Fibroblast of skin of scalp (primary cell): ENCODE data around the gene RELL2.

Source experiments
- DNase-seq: peaks from one replicate; pipeline ENCODE4 v3.0.0-alpha.2; 2013

Gene RELL2

DNA sequence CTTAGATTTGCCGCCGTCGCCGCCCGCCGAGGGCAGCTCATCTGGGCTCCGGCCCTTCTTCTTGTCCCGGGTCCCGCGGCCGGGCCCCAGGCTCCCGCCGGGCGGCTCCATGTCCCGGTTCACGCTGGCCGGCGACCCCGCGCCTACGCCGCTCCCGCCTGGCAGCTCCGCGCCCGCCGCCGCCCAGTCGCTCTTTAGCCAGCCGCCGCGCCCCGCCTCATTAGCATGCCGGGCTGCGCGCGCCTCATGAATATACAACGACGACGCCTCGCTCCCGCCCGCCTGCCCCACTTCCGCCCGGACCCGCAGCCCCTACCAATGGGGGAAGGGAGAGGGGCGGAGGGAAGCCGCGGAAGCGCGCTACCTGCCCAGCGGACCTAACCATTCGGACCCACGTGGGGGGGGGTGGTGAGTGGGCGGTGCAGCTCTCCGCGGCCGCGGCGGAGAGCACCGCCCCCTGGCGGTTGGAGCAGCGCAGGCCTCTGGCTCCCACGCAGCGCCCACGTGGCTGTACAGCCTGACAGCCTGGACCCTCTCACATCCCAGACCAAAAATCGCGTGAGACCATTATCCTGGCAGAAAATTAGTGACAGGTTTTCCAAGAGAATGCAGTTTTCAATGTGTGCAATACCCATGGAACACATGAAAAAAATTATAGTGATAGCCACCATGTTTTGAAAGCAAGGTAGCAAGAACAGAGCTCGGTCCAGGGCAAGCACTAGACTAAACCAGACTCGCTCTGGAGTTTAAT is 17.8 kb upstream of the RELL2 start, which contains the start of gene DIAPH1:
Gene DIAPH1 (minus strand): TSS at position 197 of the 751 bp plus-strand sequence. CDS start 86 bp downstream, at position 111.
- peak; percentile 94 for DNase-seq

DNA sequence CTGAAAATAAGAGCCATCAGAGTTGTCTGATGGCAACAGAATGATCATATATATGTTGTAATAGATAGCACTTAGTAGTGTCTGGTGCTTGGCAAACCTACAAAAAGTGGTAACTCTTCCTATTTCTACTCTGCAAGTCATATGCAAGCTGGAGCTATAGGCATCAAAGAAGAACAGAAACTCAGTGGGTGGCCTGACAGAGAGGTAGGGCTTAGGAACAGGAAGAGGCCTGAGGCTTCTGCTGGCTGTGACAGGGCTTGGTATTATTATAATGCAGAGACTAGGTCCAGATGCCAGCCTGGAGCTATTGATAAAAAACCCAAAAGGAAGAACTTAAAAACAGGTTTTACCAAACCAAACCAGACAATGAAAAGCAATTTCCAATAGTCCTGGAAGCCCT is 13.6 kb upstream of the RELL2 start:
- no peak for DNase-seq

DNA sequence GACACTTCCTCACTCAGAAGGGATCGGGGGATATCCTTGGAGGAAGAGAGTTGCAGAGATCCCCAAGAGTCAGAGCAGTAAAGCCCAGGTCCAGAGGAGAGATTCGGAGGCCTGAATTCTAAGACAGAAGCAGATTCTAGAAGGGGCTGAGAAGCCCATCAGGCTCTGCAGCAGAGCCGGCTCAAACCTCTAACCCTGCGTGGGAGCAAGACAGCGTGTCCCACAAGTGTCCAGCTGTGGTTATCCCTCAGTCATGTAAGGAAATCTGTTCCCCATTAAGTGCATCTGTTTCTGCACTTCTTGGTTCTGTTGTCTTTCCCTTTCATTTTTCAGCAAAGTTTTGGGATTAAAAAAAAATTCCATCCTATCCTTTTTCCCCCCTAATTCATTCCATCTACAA is 13.2 kb upstream of the RELL2 start:
- no peak for DNase-seq

DNA sequence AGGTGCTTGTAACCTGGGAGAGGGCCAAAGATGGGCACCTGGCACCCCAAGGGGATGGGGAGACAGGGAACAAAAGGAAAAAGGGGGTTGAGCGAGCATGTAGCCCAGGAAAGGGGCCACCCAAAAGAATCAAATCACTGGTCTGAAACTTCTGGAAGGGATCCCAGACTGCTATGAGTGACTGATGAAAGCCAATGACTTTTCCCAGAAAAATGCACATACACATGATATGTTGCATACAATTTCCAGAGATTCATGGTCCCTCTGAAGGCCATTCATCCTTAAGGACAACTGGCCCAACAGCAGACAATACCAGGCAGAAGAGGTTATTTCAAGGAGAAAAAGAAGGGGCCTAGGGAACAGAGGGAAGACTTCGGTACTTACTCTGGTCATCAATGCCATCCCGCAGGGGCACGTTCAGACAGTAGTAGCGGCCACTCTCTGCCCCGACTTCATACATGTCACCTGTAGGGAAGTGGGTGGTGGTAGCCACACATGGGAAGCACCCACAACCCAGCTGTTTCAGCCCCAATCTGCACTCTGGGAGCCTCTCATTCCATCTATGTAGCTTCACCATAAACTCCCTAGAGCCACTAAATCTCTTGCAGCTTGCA is 8.5 kb upstream of the RELL2 start:
- DNase-seq, result peak; percentile 39

DNA sequence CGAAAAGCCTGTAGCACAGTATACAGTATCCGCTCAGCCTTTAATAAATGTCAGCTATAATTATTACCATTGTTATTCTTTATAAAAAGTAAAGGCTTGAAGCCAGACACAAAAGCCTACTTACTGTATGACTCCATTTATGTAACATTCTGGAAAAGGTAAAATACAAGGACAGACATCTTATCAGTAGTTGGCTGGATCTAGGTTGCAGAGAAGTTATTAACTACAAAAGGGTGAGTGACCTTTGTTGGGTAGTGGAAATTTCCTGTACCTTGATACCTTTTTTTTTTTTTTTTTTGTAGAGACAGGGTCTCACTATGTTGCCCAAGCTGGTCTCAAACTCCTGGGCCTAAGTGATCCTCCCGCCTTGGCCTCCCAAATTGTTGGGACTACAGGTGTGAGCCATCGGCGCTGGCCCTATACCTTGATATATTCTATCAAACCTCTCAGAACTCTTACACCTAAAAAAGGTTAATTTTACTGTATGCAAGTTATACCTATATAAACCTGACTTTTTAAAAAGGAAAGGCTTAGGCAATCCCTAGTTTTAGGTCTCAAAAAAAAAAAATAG is 6.1 kb upstream of the RELL2 start:
- DNase-seq, result no peak

DNA sequence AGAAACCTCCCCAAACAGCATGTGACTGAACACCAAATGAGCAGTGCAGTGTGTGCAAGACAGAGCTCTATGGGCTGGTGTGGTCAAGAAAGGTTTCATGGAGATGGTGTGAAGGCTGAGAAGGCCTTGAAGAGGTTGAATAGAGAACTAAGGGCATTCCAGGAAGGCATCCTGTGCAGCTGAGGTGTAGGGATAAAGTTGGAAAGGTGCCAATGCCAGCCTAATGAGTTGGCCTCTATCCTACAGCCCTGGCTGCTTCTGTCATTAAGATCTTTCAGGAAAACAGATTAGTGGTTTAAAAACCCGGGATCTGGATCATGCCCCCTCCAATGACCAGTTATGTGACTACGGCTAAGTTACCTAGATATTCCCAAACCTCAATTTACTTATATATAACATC is 4.1 kb upstream of the RELL2 start:
- DNase-seq, result no peak

DNA sequence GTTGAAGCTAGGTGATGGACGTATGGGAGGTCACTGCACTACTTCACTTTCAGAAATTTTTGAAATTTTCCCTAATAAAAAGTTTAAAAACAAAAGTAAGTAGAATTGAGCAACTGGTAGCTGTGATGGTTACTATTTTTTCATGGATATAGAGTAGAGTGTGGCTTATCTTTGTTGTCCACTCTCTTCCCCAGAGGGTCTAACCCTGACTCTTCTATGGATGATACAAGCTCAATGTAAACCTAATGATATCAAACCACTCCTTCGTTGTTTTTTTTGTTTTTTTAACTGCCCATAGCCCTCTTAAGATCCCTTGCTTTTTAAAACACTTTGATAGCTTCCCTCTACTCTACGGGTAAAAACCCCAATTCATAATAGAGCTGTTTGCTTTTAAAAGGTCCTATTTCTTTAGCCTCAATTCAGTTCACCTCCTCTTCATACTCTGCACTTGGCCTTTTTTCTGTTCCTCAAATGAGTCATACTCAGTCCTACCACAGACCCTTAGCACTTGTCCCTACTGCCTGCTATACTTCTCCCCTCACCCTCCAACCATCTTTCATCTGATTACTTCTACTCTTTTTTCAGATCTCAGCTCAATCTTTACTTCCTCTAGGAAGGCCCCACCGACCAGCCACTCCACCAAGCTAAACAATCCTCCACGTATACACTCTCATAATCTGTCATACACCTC is 2.8 kb upstream of the RELL2 start:
- no peak for DNase-seq

DNA sequence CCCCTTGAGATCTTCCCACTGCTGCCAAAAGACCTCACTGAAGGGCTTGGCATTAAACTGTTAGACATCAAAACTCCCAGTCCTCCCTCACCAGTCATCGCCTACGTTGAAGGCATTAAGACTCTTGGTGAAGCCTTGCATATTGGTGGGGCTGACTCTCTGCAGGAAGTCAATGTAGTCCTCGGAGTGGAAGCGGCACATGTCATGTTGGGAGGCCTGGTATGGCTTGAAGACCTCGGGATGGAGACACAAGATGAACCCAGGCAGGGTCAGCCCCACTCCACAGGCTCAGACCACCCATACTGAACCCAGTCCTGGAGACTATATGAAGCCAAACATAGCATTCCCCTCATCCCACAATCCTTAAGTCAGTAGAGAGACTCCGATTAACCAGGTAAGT is 2.1 kb upstream of the RELL2 start:
- no peak for DNase-seq

DNA sequence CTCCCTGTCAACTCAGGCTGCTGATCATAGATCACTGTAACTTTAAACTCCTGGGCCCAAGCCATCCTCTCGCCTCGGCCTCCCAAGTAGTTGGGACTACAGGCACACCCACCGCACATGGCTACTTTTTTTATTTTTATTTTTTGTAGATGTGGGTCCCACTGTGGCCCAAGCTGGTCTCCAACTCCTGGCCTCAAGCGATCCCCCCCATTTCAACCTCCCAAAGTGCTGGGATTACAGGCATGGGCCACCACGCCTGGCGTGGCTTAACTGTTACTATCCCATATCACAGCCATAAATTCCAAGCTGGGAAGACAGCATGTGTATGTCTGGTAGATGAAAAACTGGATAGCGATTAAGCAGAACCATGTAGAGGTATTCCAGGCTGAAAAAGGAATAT is 1.2 kb upstream of the RELL2 start:
- no peak for DNase-seq

DNA sequence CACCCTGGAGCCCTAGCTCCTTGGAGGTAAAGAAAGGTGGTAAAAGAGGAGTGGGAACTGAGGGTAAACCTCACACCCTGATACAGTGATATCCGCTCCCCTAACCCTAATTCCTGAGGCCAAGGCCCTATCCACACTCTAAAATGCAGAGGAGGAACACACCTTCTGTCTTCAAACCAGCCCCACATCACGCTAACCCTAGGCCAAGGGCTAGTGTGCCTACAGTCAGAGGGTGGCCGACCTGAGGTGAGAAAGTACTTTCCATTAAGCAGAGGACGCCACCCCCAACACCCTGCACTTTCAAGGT is 738 bp upstream of the RELL2 start:
- DNase-seq, result no peak

DNA sequence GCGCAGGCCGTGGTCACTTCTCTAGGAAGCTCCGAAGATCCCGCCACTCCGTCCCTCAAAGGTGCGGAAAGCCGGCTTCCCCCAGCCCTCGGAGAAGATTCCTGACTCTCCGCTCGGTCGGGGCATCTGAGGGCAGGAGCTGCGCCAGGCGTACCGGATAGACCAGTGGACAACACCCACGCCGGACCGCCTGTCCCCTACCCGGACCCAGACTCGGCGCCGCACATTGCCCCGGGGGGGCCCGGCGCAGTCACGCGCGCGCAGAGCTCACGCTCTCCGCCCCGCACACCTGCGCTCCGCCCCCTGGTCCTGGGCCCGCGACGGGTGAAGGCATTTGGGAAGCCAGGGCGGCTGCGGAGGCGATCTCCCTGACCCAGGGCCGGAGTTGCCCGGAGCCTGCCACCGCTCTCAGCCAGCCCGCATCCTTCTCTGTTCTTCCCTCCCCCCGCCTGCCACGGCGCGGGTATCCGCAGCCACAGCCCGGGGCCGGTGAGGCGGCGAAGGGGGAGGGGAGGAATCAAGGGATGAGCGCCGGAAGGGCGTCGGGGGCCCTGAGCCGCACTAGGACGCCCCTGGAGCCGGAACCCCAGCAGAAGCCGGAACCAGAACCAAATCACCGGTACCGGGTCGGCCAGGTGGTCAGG is 448 bp downstream of the RELL2 start:
- DNase-seq, result no peak

DNA sequence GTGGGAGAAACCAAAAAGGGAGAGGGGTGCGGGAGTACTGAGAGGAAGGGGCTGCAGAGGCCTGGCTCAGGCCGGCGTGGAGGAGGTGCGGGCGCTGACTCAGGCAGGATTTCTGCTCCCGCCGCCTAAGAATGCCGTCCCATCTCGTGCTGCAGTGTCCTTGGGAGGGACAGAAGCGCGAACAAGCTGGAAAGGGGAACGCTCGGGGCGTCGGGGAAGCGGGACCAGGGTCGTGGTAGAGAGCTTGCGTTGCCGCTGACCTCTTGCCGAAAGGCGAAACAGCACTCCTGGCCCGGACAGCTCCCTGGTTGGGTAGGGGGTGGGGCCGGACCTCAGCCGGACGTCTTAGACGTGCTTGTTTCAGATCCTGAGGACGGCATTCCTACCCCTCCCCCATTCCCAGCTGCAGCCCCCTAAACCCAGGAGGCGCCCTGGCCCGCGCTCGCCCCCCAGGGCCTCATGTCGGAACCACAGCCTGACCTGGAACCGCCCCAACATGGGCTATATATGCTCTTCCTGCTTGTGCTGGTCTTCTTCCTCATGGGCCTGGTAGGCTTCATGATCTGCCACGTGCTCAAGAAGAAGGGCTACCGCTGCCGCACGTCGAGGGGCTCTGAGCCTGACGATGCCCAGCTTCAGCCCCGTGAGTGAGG is 1.1 kb downstream of the RELL2 start:
- peak; percentile 58 for DNase-seq

DNA sequence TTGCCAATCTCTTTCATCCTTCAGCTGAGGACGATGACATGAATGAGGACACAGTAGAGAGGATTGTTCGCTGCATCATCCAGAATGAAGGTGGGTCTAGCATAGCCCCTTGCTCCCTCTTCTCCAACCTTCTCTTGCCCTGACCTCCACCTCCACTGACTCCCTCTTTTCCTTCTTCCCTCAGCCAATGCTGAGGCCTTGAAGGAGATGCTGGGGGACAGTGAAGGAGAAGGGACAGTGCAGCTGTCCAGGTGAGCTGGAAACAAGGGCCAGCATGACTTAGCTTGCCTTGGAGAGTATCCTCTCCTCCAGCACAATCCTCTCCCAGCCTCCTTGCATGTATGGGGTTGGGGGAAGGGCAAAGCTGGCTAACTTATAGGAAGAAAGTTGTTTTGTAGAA is 2.0 kb downstream of the RELL2 start:
- DNase-seq, result no peak

DNA sequence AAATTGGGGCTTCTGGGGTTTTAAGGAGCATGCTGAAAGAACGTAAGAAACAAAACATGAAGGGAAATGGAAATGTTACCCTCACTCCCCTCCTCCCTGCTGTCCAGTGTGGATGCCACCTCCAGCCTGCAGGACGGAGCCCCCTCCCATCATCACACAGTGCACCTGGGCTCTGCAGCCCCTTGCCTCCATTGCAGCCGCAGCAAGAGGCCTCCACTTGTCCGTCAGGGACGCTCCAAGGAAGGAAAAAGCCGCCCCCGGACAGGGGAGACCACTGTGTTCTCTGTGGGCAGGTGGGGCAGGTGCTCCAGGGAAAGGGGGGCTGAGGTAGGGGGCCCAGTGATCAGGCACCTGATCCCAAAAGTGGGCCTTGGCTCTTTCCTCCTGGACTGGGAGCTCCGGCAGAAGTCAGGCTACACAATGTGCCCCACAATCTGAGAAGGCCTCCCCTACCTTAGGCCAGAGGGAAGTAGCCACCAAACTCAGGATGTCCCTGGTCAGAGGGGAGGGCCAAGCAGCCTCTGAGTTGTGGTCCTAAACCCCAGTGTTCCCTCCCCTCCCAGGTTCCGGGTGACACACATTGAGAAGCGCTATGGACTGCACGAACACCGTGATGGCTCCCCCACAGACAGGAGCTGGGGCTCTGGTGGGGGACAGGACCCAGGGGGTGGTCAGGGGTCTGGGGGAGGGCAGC is 2.7 kb downstream of the RELL2 start:
- DNase-seq, result no peak

DNA sequence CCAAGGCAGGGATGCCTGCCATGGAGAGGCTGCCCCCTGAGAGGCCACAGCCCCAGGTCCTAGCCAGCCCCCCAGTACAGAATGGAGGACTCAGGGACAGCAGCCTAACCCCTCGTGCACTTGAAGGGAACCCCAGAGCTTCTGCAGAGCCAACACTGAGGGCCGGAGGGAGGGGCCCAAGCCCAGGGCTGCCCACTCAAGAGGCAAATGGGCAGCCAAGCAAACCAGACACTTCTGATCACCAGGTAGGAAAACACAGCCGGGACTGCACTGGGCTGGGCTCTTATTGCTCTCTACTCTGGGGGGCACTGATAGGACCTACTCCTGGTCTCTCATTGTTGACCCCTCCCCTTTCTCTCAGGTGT is 3.2 kb downstream of the RELL2 start:
- DNase-seq, result no peak

DNA sequence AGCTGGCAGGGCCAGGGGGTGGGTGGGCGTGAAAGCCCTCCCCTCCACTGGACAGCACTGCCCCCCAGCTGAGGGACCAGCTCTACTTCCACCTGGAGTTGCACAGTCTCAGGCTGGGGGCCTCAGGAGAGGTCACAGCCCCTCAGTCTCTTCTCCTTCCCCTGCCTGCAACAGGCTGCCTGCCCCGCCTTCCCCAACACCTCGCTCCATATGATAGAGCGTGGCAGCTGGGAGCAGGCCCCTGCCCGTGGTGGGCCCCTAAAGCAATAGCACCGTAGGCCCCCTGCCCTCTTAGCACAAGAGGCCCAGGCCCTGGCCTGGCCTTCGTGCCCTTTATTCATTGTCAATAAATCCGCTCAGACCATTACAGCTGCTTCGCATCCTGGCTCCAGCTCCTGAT is 3.9 kb downstream of the RELL2 start:
- DNase-seq, result no peak

DNA sequence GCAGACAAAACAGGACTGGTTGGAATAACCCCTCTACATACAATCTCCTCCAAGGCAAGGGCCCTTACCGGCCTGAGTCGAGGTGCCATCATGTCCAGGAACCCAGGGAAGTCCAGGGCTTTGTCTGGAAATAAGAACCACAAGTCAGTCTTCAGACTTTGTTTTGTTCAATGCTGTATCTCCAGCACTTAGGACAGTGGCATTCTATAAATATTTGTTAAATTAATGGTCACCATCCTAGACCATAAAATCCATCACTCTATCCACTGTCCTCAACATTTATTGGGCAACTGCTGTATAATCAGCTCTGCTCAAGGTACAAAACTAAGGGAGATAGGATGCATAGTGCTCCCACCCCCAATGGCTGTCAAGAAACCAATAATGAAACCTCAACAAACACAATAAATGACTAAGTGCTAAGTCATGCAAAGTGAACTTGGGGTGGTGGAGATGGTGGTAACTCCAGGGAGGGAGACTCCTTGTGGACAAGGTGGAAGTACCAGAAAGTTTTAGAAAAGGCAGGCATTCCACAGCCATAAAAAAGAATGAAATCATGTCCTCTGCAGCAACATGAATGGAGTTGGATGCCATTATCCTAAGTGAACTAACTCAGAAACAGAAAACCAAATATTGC is 5.0 kb downstream of the RELL2 start:
- DNase-seq, result peak; percentile 73

DNA sequence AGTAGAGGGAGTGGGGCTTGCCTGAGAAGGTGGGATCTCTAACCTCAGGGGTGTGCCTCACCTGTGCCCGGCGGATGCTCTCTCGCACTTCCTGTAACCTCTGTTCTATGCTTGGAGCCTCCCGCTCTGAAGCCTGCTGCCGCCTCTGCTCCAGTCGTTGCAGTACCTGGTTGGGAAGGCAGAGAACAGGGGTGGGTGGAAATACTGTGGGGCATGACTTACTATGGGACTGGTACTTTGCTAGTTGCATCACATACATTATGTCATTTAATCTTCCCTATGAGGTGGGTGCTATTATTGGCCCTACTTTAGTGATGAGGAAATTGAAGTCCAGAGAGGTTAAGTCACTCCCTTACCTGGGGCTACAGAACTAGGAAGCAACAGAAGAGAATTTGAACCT is 9.2 kb downstream of the RELL2 start:
- no peak for DNase-seq

DNA sequence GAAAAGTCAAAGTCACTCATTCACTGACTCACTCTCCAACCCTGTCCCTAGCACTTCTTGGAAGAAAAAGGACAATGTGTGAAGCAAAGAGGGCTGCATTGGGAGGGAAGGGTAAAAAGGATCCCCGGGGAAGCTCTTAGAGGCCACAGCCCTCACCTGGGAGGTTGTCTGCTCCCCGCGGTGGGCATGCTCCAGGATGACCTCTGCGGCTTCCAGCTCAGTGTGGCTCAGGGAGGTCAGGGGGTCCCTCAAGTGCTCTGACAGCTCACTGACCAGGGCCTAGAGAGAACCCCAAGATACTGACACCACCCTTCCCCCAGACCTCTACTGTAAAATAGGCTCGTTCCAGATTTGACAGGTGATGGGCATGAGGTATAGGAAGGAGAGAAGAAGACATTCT is 10.4 kb downstream of the RELL2 start:
- no peak for DNase-seq

DNA sequence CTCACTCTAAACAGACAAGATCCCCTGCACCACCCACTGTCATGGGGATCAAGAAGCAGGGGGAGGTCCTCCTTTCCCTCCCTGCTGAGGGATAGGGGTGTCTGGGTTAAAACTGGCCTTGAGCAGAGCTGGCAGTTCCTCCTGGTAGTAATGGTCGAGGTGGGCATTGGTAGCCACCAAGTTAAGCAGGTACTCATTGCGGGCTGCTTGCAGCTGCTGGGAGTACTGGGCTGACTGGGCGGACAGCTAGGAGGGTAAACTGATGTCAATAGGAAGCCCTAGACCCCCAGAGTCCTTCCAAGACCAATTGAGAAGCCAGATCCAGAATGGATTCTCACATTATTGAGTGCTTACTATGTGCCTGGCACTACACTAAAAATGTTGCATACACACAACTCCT is 11.1 kb downstream of the RELL2 start:
- DNase-seq, result no peak

DNA sequence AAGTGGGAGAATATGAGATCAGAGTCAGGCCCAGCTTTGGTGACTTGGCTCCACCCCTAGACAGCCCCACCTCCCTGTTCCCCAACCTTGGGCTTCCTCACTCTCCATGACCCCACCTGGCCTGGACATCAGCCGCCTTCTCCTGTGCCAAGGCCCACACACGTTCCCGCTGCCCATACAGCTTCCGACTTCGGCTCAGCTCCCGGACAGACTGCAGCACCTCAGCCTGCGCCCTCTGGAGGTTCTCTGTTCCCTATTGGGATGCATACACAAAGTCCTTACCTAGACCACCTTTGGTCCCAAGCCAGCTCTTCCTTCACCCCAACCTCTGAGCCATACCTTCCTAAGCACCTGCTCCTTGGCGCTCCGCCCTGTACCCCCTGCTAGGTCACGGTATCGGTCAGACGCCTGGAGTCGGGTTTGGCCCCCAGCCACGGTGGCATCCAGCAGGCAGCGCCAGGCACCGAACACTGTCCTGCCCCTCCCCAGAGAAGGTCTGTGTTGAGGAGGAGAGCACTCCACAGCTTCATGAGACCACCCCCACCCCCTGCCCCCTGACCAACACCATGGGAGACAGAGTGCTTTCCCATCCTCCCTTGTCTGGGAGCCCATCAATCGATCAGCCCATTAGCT is 12.4 kb downstream of the RELL2 start:
- DNase-seq, result no peak
